A549 (cell line): Measurements from ENCODE around the gene JAZF1. TPM values are rescaled to one million over a fixed set of nuclear protein-coding genes. Genes with fewer than 3 reads are reported as not detected.

ENCODE experiments used
- ATAC-seq, 2 experiments: fragments of 200-7000 bp in 1 of 2; fragments of >200 bp in 1 of 2; cut with Nextera tagmentation in 1 of 2; cut with Tn5 transposase in 1 of 2; 3 replicates each; pipeline versions ENCODE4 v1.8.0 to v1.9.1; 2018 to 2020; ENCODE audit warnings: mild to moderate bottlenecking in 1 of 2, moderate library complexity in 1 of 2
- CTCF ChIA-PET: fragments of 300-600 bp; sonication (Branson Sonifier 250); formaldehyde crosslinking; extraction: SDS; loops from one replicate; lab custom pipeline; 2021; ENCODE audit warnings: antibody characterized with exemption, inconsistent platforms; lab: Yijun Ruan, JAX
- POLR2A ChIA-PET: fragments of 350-600 bp; formaldehyde crosslinking; extraction: SDS; loops from one replicate; lab custom pipeline; 2021; ENCODE audit warnings: antibody characterized with exemption, inconsistent platforms; lab: Yijun Ruan, JAX
- DNase-seq, 2 experiments: peaks; one replicate each; pipeline versions ENCODE4 v3.0.0 to v3.0.0-alpha.2; 2011 to 2016; ENCODE audit warnings: low read depth in 1 of 2, low spot score in 1 of 2
- FAIRE-seq: peaks from 2 replicates; lab custom pipeline; 2011; peaks lifted over from hg19 to GRCh38; lab: Jason Lieb, UNC
- H3K27ac ChIP-seq, 2 experiments: fragments of >200 bp; sonication (Bioruptor Twin); formaldehyde crosslinking; 3 replicates each; pipeline ENCODE4 v1.5.1; 2016 to 2017
- H3K4me1 ChIP-seq: fragments of >200 bp; sonication (Bioruptor Twin); formaldehyde crosslinking; 3 replicates; pipeline ENCODE4 v1.6.1; 2016
- H3K4me2 ChIP-seq: fragments of >200 bp; sonication (Bioruptor Twin); formaldehyde crosslinking; 3 replicates; pipeline ENCODE4 v1.6.1; 2016
- H3K4me3 ChIP-seq: fragments of >200 bp; sonication (Bioruptor Twin); formaldehyde crosslinking; 3 replicates; pipeline ENCODE4 v1.5.1; 2016
- H3K9me3 ChIP-seq: fragments of >200 bp; sonication (Bioruptor Twin); formaldehyde crosslinking; 3 replicates; pipeline ENCODE4 v1.6.1; 2016
- ATOH8 ChIP-seq: fragments of 250-450 bp; sonication (Bioruptor Pico); IDR thresholded peaks from 2 replicates; pipeline ENCODE4 v1.5.0; 2020; ENCODE audit warnings: low read depth, mild to moderate bottlenecking, moderate library complexity
- CEBPB ChIP-seq, 2 experiments: fragments of >200 bp in 1 of 2; sonication (Bioruptor Twin) in 1 of 2; formaldehyde crosslinking in 1 of 2; IDR thresholded peaks; 2 replicates each; pipeline ENCODE4 v1.6.1; 2012 to 2016
- CHD2 ChIP-seq: fragments of 150-350 bp; IDR thresholded peaks from 2 replicates; pipeline ENCODE4 v1.6.1; 2014; ENCODE audit warnings: low read length; ENCODE audit not compliant: partially characterized antibody
- CHD4 ChIP-seq: fragments of 200-600 bp; sonication (generic); IDR thresholded peaks from 2 replicates; pipeline ENCODE4 v1.6.1; 2016; ENCODE audit warnings: antibody characterized with exemption, mild to moderate bottlenecking, borderline replicate concordance
- CTCF ChIP-seq: fragments of >200 bp; sonication (Bioruptor Twin); formaldehyde crosslinking; IDR thresholded peaks from 3 replicates; pipeline ENCODE4 v1.5.1; 2016
- EHF ChIP-seq: fragments of 250-450 bp; sonication (Bioruptor Pico); IDR thresholded peaks from 2 replicates; pipeline ENCODE4 v1.5.0; 2020; ENCODE audit warnings: mild to moderate bottlenecking
- HES2 ChIP-seq: fragments of >200 bp; sonication (Bioruptor Twin); formaldehyde crosslinking; IDR thresholded peaks from 2 replicates; pipeline ENCODE4 v1.6.1; 2016
- HOXB13 ChIP-seq: fragments of 250-450 bp; sonication (Bioruptor Pico); IDR thresholded peaks from 2 replicates; pipeline ENCODE4 v1.5.0; 2020; ENCODE audit warnings: low read depth, mild to moderate bottlenecking, moderate library complexity
- JUN ChIP-seq, 2 experiments: fragments of >200 bp; sonication (Bioruptor Twin); formaldehyde crosslinking; IDR thresholded peaks; 2 replicates in 1 of 2; 3 replicates in 1 of 2; pipeline ENCODE4 v1.6.1; 2016 to 2017
- MAFK ChIP-seq: fragments of 450-650 bp; IDR thresholded peaks from 2 replicates; pipeline ENCODE4 v1.6.1; 2014; ENCODE audit not compliant: partially characterized antibody
- MYC ChIP-seq: IDR thresholded peaks from 2 replicates; pipeline ENCODE4 v1.6.1; 2012; ENCODE audit warnings: mild to moderate bottlenecking, inconsistent platforms, low read length, improper control_type of control experiment, borderline replicate concordance
- RAD21 ChIP-seq, 2 experiments: fragments of >200 bp in 1 of 2; sonication (Bioruptor Twin) in 1 of 2; formaldehyde crosslinking in 1 of 2; IDR thresholded peaks in 1 of 2; conservative IDR thresholded peaks in 1 of 2; 2 replicates in 1 of 2; 3 replicates in 1 of 2; pipeline ENCODE4 v1.6.1; 2012 to 2018; ENCODE audit warnings: inconsistent platforms in 1 of 2
- SMC3 ChIP-seq: fragments of >200 bp; sonication (Bioruptor Twin); formaldehyde crosslinking; IDR thresholded peaks from 3 replicates; pipeline ENCODE4 v1.6.1; 2018; ENCODE audit warnings: inconsistent platforms
- ZFP36 ChIP-seq: fragments of 450-650 bp; IDR thresholded peaks from 2 replicates; pipeline ENCODE4 v1.6.1; 2014; ENCODE audit warnings: borderline replicate concordance; ENCODE audit not compliant: partially characterized antibody
- WGBS: methylation state at CpG from one replicate; pipeline ENCODE4 v1.1.6; 2017; ENCODE audit errors: missing lambda C conversion rate; 5-methylcytosine and 5-hydroxymethylcytosine counted together
- polyA plus RNA-seq, 4 experiments: library from polyadenylated mRNA; depleted of rRNA in 3 of 4; stranded (reverse); fragments of >200 nt; fragmentation: RNase III in 1 of 4; extraction: RNeasy Plus Mini Kit Qiagen cat#74134 plus additional on column Dnase treatment in 1 of 4; gene quantifications; 2 replicates in 3 of 4; 3 replicates in 1 of 4; pipeline ENCODE4 v1.2.3, GENCODE V29; 2011 to 2017
- TF ChIP-seq, protein P1 (sequence below): IDR thresholded peaks from 2 replicates; pipeline ENCODE4 v1.6.1; 2012

The JAZF1 gene
- polyA plus RNA-seq, 2 of the 4 experiments (the other 2 are of a cell fraction): 1.9 to 2.8 TPM

- POLR2A ChIA-PET: no interaction called here
- Histone ChIP-seq H3K4me3 (no peak overlapping the region), H3K27ac (peak overlapping the region; percentile 68 to 73), H3K4me1 (peaks cover 73% of the 10 kb centered on the region), H3K4me2 (peak overlapping the region; percentile 54), H3K9me3 (no peaks in the 10 kb centered on the region)
- DNase-seq: no peak
- ATAC-seq: no peak
- 80% methylated on average over 7 of the region's 7 CpGs for WGBS
- TF ChIP-seq ZFP36 (no peak), CHD2 (no peak), CHD4 (no peak), EHF (no peak), CEBPB (IDR thresholded peaks at IDR 0.05) (peak; percentile 31 to 77; a peak in 3 of 4 replicates)
- CTCF ChIA-PET: interaction anchor here (0.7 to 2.3 kb wide), 5 partner anchors 9 to 28 kb away, joined by 3 to 9 read pairs (median 5); no protein-coding TSS in a partner anchor
- FAIRE-seq: no peak
These were observed 115.3 kb downstream of the JAZF1 start for GRCh38 chr7:28065308-28065707.

- Histone ChIP-seq H3K4me1 (peaks cover 75% of the 10 kb centered on the region), H3K9me3 (peaks cover 2% of the 10 kb centered on the region; the same call in 1 of the 3 replicates), H3K27ac (peak overlapping the region; percentile 68 to 73), H3K4me2 (peak overlapping the region; percentile 54), H3K4me3 (no peak overlapping the region)
- TF ChIP-seq HOXB13 (CRISPR knock-in tag) (no peak), HES2 (no peak), JUN (IDR thresholded peaks at IDR 0.05) (no peak), ATOH8 (CRISPR knock-in tag) (no peak)
- CTCF ChIA-PET: interaction anchor here (1.0 to 2.1 kb wide), 5 partner anchors 10 to 29 kb away, joined by 3 to 9 read pairs (median 4); no protein-coding TSS in a partner anchor
- FAIRE-seq (no peak), DNase-seq (no peak), ATAC-seq (no peak)
- POLR2A ChIA-PET: no interaction called here
These were observed 116.2 kb downstream of the JAZF1 start for GRCh38 chr7:28064437-28064836.

- DNase-seq (peak; percentile 55 to 81), FAIRE-seq (peak; percentile 95), ATAC-seq (peak; percentile 95 to 96)
- WGBS: 28% methylated on average over 12 of the region's 12 CpGs
- H3K4me3 ChIP-seq: no peak overlapping the region
- TF ChIP-seq CTCF: peak; percentile 75
- TF ChIP-seq MYC: no peak
- peak; percentile 8 for TF ChIP-seq MAFK
- TF ChIP-seq, protein P1, sequence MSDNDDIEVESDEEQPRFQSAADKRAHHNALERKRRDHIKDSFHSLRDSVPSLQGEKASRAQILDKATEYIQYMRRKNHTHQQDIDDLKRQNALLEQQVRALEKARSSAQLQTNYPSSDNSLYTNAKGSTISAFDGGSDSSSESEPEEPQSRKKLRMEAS: peak; percentile 42
- peak; percentile 68 to 78 for TF ChIP-seq RAD21 (conservative IDR thresholded peaks at IDR 0.05 in 1 of 2, IDR thresholded peaks at IDR 0.05 in 1 of 2)
- TF ChIP-seq SMC3: peak; percentile 56
- CTCF ChIA-PET: interaction anchor here (0.6 to 3.9 kb wide), 26 partner anchors 9 to 867 kb away, joined by 3 to 46 read pairs (median 4); no protein-coding TSS in a partner anchor
- H3K4me1 ChIP-seq: peaks cover 61% of the 10 kb centered on the region
- peak overlapping the region; percentile 68 to 84 for H3K27ac ChIP-seq
- peaks cover 6% of the 10 kb centered on the region; the same call in 1 of the 3 replicates for H3K9me3 ChIP-seq
- POLR2A ChIA-PET: interaction anchor here (0.6 kb wide), 1 partner anchor 12 kb away, joined by 3 read pairs; no protein-coding TSS in a partner anchor
- H3K4me2 ChIP-seq: peak overlapping the region; percentile 54
These were observed 118.2 kb downstream of the JAZF1 start for GRCh38 chr7:28062197-28062991.
